Measurements from ENCODE around the gene TNFRSF18.
A peak's percentile ranks its signal among the peaks of the same experiment; 100 is the strongest.
"Not testable (repeated sequence)": the region's sequence is repeated elsewhere in the genome, so short reads cannot be mapped to it uniquely, and the experiment has no call there.

TNFRSF18 gene

DNA sequence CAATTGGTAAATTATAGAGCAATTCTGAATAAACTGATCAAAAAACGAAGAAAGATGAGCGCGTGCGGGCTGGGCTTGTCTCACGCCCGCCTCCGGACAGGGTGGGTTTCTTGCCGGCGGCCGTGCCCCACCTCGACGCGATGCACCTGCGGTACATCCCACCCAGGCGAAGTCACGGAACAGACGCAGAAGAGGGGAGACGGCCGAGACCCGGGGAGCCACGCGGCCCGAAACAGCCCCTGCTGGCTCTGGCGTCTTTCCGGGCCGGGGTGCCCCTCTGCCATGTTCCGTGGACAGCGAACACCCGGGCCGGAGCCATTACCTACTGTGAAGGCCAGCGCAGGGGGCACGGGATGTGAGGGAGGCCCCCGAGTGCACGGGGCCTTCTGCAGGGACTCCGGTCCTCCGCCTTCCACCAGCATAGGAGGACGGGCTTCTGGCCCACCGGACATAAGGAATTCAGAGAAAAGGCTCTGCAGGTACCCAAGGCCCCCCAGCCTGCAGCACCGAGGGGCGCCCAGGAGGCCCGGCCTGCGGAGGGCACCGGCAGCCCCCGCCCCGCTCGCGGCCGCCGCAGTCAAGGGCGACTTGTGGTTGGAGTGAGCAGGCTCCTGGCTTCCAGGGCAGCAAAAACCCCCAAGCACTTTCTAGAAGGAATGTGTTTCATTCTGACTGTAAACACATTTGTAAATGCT, 47.7 kb upstream of the TNFRSF18 start:
- peaks cover 8% of the 10 kb centered on the region for H3K79me2 ChIP-seq (ENCODE audit: control insufficient read depth, low read length)
- no peak overlapping the region for H3K27ac ChIP-seq (ENCODE audit: low read depth, low read length)
- no peaks in the 10 kb centered on the region for H3K27me3 ChIP-seq (ENCODE audit: control insufficient read depth, low read length)
- no peak overlapping the region for H3K4me2 ChIP-seq (ENCODE audit: low read length)
- no peaks in the 10 kb centered on the region for H3K9me3 ChIP-seq (ENCODE audit: control insufficient read depth, insufficient read depth, low read length)
- peaks cover 44% of the 10 kb centered on the region for H3K36me3 ChIP-seq (ENCODE audit: control insufficient read depth, low read length)
- no peaks in the 10 kb centered on the region for H4K20me1 ChIP-seq (ENCODE audit: control insufficient read depth, insufficient read depth, low read depth, low read length)
- TF ChIP-seq, protein P1, sequence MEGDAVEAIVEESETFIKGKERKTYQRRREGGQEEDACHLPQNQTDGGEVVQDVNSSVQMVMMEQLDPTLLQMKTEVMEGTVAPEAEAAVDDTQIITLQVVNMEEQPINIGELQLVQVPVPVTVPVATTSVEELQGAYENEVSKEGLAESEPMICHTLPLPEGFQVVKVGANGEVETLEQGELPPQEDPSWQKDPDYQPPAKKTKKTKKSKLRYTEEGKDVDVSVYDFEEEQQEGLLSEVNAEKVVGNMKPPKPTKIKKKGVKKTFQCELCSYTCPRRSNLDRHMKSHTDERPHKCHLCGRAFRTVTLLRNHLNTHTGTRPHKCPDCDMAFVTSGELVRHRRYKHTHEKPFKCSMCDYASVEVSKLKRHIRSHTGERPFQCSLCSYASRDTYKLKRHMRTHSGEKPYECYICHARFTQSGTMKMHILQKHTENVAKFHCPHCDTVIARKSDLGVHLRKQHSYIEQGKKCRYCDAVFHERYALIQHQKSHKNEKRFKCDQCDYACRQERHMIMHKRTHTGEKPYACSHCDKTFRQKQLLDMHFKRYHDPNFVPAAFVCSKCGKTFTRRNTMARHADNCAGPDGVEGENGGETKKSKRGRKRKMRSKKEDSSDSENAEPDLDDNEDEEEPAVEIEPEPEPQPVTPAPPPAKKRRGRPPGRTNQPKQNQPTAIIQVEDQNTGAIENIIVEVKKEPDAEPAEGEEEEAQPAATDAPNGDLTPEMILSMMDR (IDR thresholded peaks at IDR 0.05; ENCODE audit: low read depth, low read length, poor library complexity, severe bottlenecking): no peak
- no peak for TF ChIP-seq EZH2phosphoT487 (IDR thresholded peaks at IDR 0.05; ENCODE audit: borderline replicate concordance, low read length)
- H3K4me3 ChIP-seq (ENCODE audit: low read length): no peak overlapping the region
- H3K9me2 ChIP-seq (replicated peaks; ENCODE audit: control insufficient read depth, low read length): no peaks in the 10 kb centered on the region
- H3K4me1 ChIP-seq (ENCODE audit: control insufficient read depth, low read length): peaks cover 14% of the 10 kb centered on the region
- H3F3A ChIP-seq (ENCODE audit: control insufficient read depth, insufficient read depth): no peaks in the 10 kb centered on the region

GRCh38 chr1:1253314-1253713, 46.9 kb upstream of the TNFRSF18 start:
- Histone ChIP-seq H3K36me3 (ENCODE audit: control insufficient read depth, low read length) (peaks cover 37% of the 10 kb centered on the region), H3K27me3 (ENCODE audit: control insufficient read depth, low read length) (no peaks in the 10 kb centered on the region), H3K27ac (ENCODE audit: low read depth, low read length) (no peak overlapping the region), H3K4me1 (ENCODE audit: control insufficient read depth, low read length) (peaks cover 14% of the 10 kb centered on the region), H3K79me2 (ENCODE audit: control insufficient read depth, low read length) (peaks cover under 1% of the 10 kb centered on the region), H3K9me2 (replicated peaks; ENCODE audit: control insufficient read depth, low read length) (no peaks in the 10 kb centered on the region), H3K4me3 (ENCODE audit: low read length) (no peak overlapping the region), H3K4me2 (ENCODE audit: low read length) (no peak overlapping the region), H3F3A (ENCODE audit: control insufficient read depth, insufficient read depth) (no peaks in the 10 kb centered on the region), H3K9me3 (ENCODE audit: control insufficient read depth, insufficient read depth, low read length) (no peaks in the 10 kb centered on the region), H4K20me1 (ENCODE audit: control insufficient read depth, insufficient read depth, low read depth, low read length) (no peaks in the 10 kb centered on the region)
- TF ChIP-seq EZH2phosphoT487 (IDR thresholded peaks at IDR 0.05; ENCODE audit: borderline replicate concordance, low read length): no peak
- TF ChIP-seq, protein P1 (IDR thresholded peaks at IDR 0.05; ENCODE audit: low read depth, low read length, poor library complexity, severe bottlenecking): no peak

- H3K9me3 ChIP-seq (ENCODE audit: control insufficient read depth, insufficient read depth, low read length): no peaks in the 10 kb centered on the region
- no peak overlapping the region; the same call in 1 of the 2 replicates for H3K27ac ChIP-seq (ENCODE audit: low read depth, low read length)
Observed at GRCh38 chr1:1250786-1251284, 44.4 kb upstream of the TNFRSF18 start.

DNA sequence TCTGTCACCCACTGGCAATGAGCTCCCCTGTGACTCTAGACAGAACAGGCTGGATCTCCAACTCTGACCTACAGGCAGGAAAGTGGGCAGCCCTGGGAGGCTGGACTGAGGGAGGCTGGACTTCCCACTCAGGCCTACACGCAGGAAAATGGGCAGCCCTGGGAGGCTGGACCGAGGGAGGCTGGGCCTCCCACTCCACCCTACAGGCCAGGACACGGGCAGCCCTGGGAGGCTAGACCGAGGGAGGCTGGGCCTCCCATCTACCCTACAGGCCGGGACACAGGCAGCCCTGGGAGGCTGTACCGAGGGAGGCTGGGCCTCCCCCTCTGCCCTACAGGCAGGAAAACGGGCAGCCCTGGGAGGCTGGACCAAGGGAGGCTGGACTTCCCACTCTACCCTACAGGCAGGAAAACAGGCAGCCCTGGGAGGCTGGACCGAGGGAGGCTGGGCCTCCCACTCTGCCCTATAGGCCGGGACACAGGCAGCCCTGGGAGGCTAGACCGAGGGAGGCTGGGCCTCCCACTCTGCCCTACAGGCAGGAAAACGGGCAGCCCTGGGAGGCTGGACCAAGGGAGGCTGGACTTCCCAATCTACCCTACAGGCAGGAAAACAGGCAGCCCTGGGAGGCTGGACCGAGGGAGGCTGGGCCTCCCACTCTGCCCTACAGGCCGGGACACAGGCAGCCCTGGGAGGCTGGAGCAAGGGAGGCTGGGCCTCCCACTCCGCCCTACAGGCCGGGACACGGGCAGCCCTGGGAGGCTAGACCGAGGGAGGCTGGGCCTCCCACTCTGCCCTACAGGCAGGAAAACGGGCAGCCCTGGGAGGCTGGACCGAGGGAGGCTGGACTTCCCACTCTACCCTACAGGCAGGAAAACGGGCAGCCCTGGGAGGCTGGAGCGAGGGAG, 41.9 kb upstream of the TNFRSF18 start:
- H3F3A ChIP-seq (ENCODE audit: control insufficient read depth, insufficient read depth); H3K9me2 ChIP-seq (replicated peaks; ENCODE audit: control insufficient read depth, low read length); H3K36me3 ChIP-seq (ENCODE audit: control insufficient read depth, low read length); H4K20me1 ChIP-seq (ENCODE audit: control insufficient read depth, insufficient read depth, low read depth, low read length); H3K27ac ChIP-seq (ENCODE audit: low read depth, low read length); H3K4me3 ChIP-seq (ENCODE audit: low read length); H3K9me3 ChIP-seq (ENCODE audit: control insufficient read depth, insufficient read depth, low read length); H3K27me3 ChIP-seq (ENCODE audit: control insufficient read depth, low read length); H3K79me2 ChIP-seq (ENCODE audit: control insufficient read depth, low read length); H3K4me2 ChIP-seq (ENCODE audit: low read length): not testable (repeated sequence)
- H3K4me1 ChIP-seq (ENCODE audit: control insufficient read depth, low read length): peaks cover 14% of the 10 kb centered on the region

More at GRCh38 chr1:1250786-1251284, 44.4 kb upstream of the TNFRSF18 start:
- H4K20me1 ChIP-seq (ENCODE audit: control insufficient read depth, insufficient read depth, low read depth, low read length): no peaks in the 10 kb centered on the region
- no peaks in the 10 kb centered on the region for H3K79me2 ChIP-seq (ENCODE audit: control insufficient read depth, low read length)
- H3K36me3 ChIP-seq (ENCODE audit: control insufficient read depth, low read length): peaks cover 32% of the 10 kb centered on the region
- H3K27me3 ChIP-seq (ENCODE audit: control insufficient read depth, low read length): no peaks in the 10 kb centered on the region
- TF ChIP-seq EZH2phosphoT487 (IDR thresholded peaks at IDR 0.05; ENCODE audit: borderline replicate concordance, low read length): no peak
- TF ChIP-seq, protein P1 (IDR thresholded peaks at IDR 0.05; ENCODE audit: low read depth, low read length, poor library complexity, severe bottlenecking): no peak
- peaks cover 14% of the 10 kb centered on the region for H3K4me1 ChIP-seq (ENCODE audit: control insufficient read depth, low read length)
- H3F3A ChIP-seq (ENCODE audit: control insufficient read depth, insufficient read depth): no peaks in the 10 kb centered on the region
- H3K4me2 ChIP-seq (ENCODE audit: low read length): peak overlapping the region; percentile 58
- H3K4me3 ChIP-seq (ENCODE audit: low read length): no peak overlapping the region
- no peaks in the 10 kb centered on the region for H3K9me2 ChIP-seq (replicated peaks; ENCODE audit: control insufficient read depth, low read length)

Measured in DOHH2 (cell line).